A549 (cell line): ENCODE results near the gene CERS2. TPM values are rescaled to one million over a fixed set of nuclear protein-coding genes. Genes with fewer than 3 reads are reported as not detected.

Experiments
- ATAC-seq, 2 experiments: fragments of 200-7000 bp in 1 of 2; fragments of >200 bp in 1 of 2; cut with Nextera tagmentation in 1 of 2; cut with Tn5 transposase in 1 of 2; 3 replicates each; pipeline versions ENCODE4 v1.8.0 to v1.9.1; 2018 to 2020; ENCODE audit warnings: mild to moderate bottlenecking in 1 of 2, moderate library complexity in 1 of 2
- CTCF ChIA-PET: fragments of 300-600 bp; sonication (Branson Sonifier 250); formaldehyde crosslinking; extraction: SDS; loops from one replicate; lab custom pipeline; 2021; ENCODE audit warnings: antibody characterized with exemption, inconsistent platforms; lab: Yijun Ruan, JAX
- POLR2A ChIA-PET: fragments of 350-600 bp; formaldehyde crosslinking; extraction: SDS; loops from one replicate; lab custom pipeline; 2021; ENCODE audit warnings: antibody characterized with exemption, inconsistent platforms; lab: Yijun Ruan, JAX
- DNase-seq, 2 experiments: peaks; one replicate each; pipeline versions ENCODE4 v3.0.0 to v3.0.0-alpha.2; 2011 to 2016; ENCODE audit warnings: low read depth in 1 of 2, low spot score in 1 of 2
- FAIRE-seq: peaks from 2 replicates; lab custom pipeline; 2011; peaks lifted over from hg19 to GRCh38; lab: Jason Lieb, UNC
- H3K27ac ChIP-seq, 2 experiments: fragments of >200 bp; sonication (Bioruptor Twin); formaldehyde crosslinking; 3 replicates each; pipeline ENCODE4 v1.5.1; 2016 to 2017
- H3K4me1 ChIP-seq: fragments of >200 bp; sonication (Bioruptor Twin); formaldehyde crosslinking; 3 replicates; pipeline ENCODE4 v1.6.1; 2016
- H3K4me2 ChIP-seq: fragments of >200 bp; sonication (Bioruptor Twin); formaldehyde crosslinking; 3 replicates; pipeline ENCODE4 v1.6.1; 2016
- H3K4me3 ChIP-seq: fragments of >200 bp; sonication (Bioruptor Twin); formaldehyde crosslinking; 3 replicates; pipeline ENCODE4 v1.5.1; 2016
- H3K9me3 ChIP-seq: fragments of >200 bp; sonication (Bioruptor Twin); formaldehyde crosslinking; 3 replicates; pipeline ENCODE4 v1.6.1; 2016
- EHF ChIP-seq: fragments of 250-450 bp; sonication (Bioruptor Pico); IDR thresholded peaks from 2 replicates; pipeline ENCODE4 v1.5.0; 2020; ENCODE audit warnings: mild to moderate bottlenecking
- ESRRA ChIP-seq: fragments of 150-350 bp; IDR thresholded peaks from 2 replicates; pipeline ENCODE4 v1.6.1; 2014; ENCODE audit warnings: mild to moderate bottlenecking, low read length, borderline replicate concordance
- FOSB ChIP-seq: fragments of 250-450 bp; sonication (Bioruptor Pico); IDR thresholded peaks from 2 replicates; pipeline ENCODE4 v1.5.0; 2020; ENCODE audit warnings: mild to moderate bottlenecking, moderate library complexity
- FOSL2 ChIP-seq, 2 experiments: fragments of 450-650 bp in 1 of 2; fragments of >200 bp in 1 of 2; sonication (Bioruptor Twin) in 1 of 2; formaldehyde crosslinking; IDR thresholded peaks; 2 replicates each; pipeline versions ENCODE4 v1.5.0 to v1.6.1; 2016 to 2020; ENCODE audit warnings: mild to moderate bottlenecking in 1 of 2, moderate library complexity in 1 of 2
- HOXB5 ChIP-seq: fragments of 250-450 bp; sonication (Bioruptor Pico); IDR thresholded peaks from 2 replicates; pipeline ENCODE4 v1.5.0; 2020; ENCODE audit warnings: mild to moderate bottlenecking, moderate library complexity
- JUN ChIP-seq, 2 experiments: fragments of >200 bp; sonication (Bioruptor Twin); formaldehyde crosslinking; IDR thresholded peaks; 2 replicates in 1 of 2; 3 replicates in 1 of 2; pipeline ENCODE4 v1.6.1; 2016 to 2017
- MAX ChIP-seq: IDR thresholded peaks from 2 replicates; pipeline ENCODE4 v1.6.1; 2012
- MAZ ChIP-seq: fragments of 150-350 bp; IDR thresholded peaks from 2 replicates; pipeline ENCODE4 v1.6.1; 2014; ENCODE audit warnings: antibody characterized with exemption, low read depth, low read length, borderline replicate concordance
- POLR2AphosphoS2 ChIP-seq: conservative IDR thresholded peaks from 2 replicates; pipeline ENCODE4 v1.6.1; 2012; ENCODE audit warnings: low read length, improper control_type of control experiment, inconsistent platforms
- REST ChIP-seq: fragments of 200-600 bp; sonication (generic); IDR thresholded peaks from 2 replicates; pipeline ENCODE4 v1.6.1; 2016; ENCODE audit warnings: antibody characterized with exemption, mild to moderate bottlenecking, moderate library complexity
- ZFP36 ChIP-seq: fragments of 450-650 bp; IDR thresholded peaks from 2 replicates; pipeline ENCODE4 v1.6.1; 2014; ENCODE audit warnings: borderline replicate concordance; ENCODE audit not compliant: partially characterized antibody
- ZNF302 ChIP-seq: fragments of 250-450 bp; sonication (Bioruptor Pico); IDR thresholded peaks from 2 replicates; pipeline ENCODE4 v1.9.0; 2021; ENCODE audit warnings: inconsistent platforms, mild to moderate bottlenecking, moderate library complexity
- whole genome bisulfite sequencing: methylation state at CpG from one replicate; pipeline ENCODE4 v1.1.6; 2017; ENCODE audit errors: missing lambda C conversion rate; 5-methylcytosine and 5-hydroxymethylcytosine counted together
- polyA plus RNA-seq, 4 experiments: library from polyadenylated mRNA; depleted of rRNA in 3 of 4; stranded (reverse); fragments of >200 nt; fragmentation: RNase III in 1 of 4; extraction: RNeasy Plus Mini Kit Qiagen cat#74134 plus additional on column Dnase treatment in 1 of 4; gene quantifications; 2 replicates in 3 of 4; 3 replicates in 1 of 4; pipeline ENCODE4 v1.2.3, GENCODE V29; 2011 to 2017
- TF ChIP-seq, protein P1 (sequence below): IDR thresholded peaks from 2 replicates; pipeline ENCODE4 v1.6.1; 2012
- TF ChIP-seq, protein P2 (sequence below): fragments of >200 bp; sonication (Bioruptor Twin); formaldehyde crosslinking; IDR thresholded peaks from 3 replicates; pipeline ENCODE4 v1.5.1; 2016

Gene CERS2
- polyA plus RNA-seq, 2 of the 4 experiments (the other 2 are of a cell fraction): 196 to 356 TPM

DNA sequence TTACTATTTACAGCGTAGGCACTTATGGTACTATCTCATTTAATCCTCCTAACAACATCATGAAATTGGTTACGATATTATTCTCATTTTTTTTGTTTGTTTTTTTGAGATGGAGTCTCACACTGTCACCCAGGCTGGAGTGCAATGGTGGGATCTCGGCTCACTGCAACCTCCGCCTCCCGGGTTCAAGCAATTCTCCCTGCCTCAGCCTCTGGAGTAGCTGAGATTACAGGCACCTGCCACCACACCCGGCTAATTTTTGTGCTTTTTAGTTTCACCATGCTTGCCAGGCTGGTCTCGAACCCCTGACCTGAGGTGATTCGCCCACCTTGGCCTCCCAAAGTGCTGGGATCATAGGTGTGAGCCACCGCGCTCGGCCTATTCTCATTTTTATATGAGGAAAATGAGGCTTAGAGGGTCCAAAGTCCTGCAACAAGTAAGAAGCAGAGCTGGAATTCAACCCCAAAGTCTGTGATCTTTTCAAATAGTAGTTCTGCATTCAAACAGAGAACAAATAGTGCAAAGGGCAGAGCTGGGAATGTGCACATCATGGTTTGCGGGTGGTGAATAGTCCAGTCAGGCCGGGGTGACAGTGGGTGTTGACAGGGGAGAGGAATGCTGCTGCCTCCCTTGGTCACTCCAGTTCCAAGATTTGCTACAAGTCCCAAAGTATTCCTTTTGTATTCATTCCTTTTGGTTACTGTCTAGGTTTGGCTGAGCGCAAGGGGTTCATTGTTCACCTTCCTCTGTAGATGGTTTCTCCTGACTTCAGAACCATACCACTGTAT is 38.2 kb upstream of the CERS2 start:
- H3K9me3 ChIP-seq: no peaks in the 10 kb centered on the region
- DNase-seq (no peak), ATAC-seq (no peak), FAIRE-seq (no peak)
- no peak overlapping the region; a peak in 1 of 6 replicates for H3K27ac ChIP-seq
- peaks cover 34% of the 10 kb centered on the region for H3K4me1 ChIP-seq
- ChIA-PET POLR2A (no interaction called here), CTCF (interaction anchor here (1.2 to 2.4 kb wide), 2 partner anchors 12 to 33 kb away, joined by 3 to 14 read pairs; no protein-coding TSS in a partner anchor)
- H3K4me2 ChIP-seq: peak overlapping the region; percentile 5; the same call in 1 of the 3 replicates
- no peak for TF ChIP-seq HOXB5 (CRISPR knock-in tag)
- TF ChIP-seq, protein P1, sequence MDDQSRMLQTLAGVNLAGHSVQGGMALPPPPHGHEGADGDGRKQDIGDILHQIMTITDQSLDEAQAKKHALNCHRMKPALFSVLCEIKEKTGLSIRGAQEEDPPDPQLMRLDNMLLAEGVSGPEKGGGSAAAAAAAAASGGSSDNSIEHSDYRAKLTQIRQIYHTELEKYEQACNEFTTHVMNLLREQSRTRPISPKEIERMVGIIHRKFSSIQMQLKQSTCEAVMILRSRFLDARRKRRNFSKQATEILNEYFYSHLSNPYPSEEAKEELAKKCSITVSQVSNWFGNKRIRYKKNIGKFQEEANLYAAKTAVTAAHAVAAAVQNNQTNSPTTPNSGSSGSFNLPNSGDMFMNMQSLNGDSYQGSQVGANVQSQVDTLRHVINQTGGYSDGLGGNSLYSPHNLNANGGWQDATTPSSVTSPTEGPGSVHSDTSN: no peak
- no peak for TF ChIP-seq EHF (CRISPR knock-in tag)
- H3K4me3 ChIP-seq: no peak overlapping the region
- 78% methylated on average over 14 of the region's 14 CpGs for WGBS

DNA sequence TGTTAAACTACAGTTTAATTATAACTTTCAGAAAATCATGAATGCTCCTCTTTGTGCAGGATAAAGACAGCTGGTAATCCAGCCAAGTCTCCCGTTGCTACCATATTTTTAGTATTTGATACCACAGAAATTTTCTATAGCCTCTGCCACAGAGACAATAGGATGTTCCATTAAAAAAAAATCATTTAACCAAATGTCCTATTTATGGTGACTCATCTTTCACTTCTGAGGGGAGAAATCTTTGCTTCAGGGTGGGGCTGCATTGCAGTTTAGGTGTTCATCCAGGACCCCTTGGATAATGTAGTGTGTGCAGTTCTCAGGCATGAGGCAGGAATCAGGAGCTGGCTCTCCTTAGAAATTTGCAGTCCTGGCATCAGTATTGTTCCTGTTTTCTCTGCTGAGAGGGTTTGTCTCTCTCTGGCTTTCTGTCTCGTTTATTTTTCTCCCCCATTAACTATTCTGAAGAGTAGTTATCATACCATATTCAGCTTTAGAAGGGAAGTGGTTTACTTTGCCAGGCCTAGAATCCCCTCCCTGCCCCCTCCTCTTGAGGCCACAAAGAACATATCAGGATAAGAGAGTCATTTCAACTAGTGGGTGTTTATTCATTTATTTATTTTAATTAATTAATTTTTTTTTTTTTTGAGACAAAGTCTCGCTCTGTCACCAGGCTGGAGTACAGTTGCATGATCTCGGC is 36.7 kb upstream of the CERS2 start:
- FAIRE-seq: no peak
- Histone ChIP-seq H3K4me2 (peak overlapping the region; percentile 9; the same call in 1 of the 3 replicates), H3K4me1 (peaks cover 45% of the 10 kb centered on the region), H3K9me3 (no peaks in the 10 kb centered on the region), H3K4me3 (no peak overlapping the region), H3K27ac (no peak overlapping the region)
- 70% methylated on average over 4 of the region's 4 CpGs for WGBS
- ChIA-PET POLR2A (no interaction called here), CTCF (interaction anchor here (0.9 to 2.4 kb wide), 5 partner anchors 14 to 144 kb away, joined by 3 to 14 read pairs (median 3); partner anchors contain the start of genes C1orf56, CDC42SE1 and MLLT11)
- no peak for DNase-seq
- ATAC-seq: no peak
- TF ChIP-seq FOSL2 (IDR thresholded peaks at IDR 0.05) (no peak), FOSL2 (CRISPR knock-in tag; IDR thresholded peaks at IDR 0.05) (peak; percentile 52)
- TF ChIP-seq, protein P2, sequence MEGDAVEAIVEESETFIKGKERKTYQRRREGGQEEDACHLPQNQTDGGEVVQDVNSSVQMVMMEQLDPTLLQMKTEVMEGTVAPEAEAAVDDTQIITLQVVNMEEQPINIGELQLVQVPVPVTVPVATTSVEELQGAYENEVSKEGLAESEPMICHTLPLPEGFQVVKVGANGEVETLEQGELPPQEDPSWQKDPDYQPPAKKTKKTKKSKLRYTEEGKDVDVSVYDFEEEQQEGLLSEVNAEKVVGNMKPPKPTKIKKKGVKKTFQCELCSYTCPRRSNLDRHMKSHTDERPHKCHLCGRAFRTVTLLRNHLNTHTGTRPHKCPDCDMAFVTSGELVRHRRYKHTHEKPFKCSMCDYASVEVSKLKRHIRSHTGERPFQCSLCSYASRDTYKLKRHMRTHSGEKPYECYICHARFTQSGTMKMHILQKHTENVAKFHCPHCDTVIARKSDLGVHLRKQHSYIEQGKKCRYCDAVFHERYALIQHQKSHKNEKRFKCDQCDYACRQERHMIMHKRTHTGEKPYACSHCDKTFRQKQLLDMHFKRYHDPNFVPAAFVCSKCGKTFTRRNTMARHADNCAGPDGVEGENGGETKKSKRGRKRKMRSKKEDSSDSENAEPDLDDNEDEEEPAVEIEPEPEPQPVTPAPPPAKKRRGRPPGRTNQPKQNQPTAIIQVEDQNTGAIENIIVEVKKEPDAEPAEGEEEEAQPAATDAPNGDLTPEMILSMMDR: no peak

DNA sequence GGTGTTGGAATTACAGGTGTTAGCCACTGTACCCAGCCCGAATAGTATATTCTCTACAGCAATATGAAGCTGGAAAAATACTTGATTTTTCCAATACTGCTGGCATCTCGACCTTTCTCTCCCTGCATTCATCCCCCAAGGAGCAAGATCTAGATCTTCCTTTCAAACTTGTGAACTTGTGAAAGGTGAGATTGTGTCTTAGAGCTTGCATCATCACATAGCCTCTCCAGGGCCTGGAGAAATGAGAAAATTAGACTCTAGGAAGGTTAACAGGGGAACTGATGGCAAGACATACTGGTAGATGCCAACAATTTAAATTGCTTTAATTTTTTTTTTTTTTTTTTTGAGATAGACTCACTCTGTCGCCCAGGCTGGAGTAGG is 35.7 kb upstream of the CERS2 start:
- ChIA-PET CTCF (interaction anchor here (0.6 to 1.6 kb wide), 4 partner anchors 17 to 615 kb away, joined by 3 to 4 read pairs (median 4); partner anchors contain the start of gene C1orf56), POLR2A (no interaction called here)
- Histone ChIP-seq H3K4me2 (no peak overlapping the region), H3K4me3 (no peak overlapping the region), H3K9me3 (no peaks in the 10 kb centered on the region)
- ATAC-seq: no peak
- DNase-seq: no peak
- FAIRE-seq: no peak
- TF ChIP-seq EHF (CRISPR knock-in tag): no peak
- TF ChIP-seq ESRRA: no peak
- no peak for TF ChIP-seq ZNF302 (CRISPR knock-in tag)
- TF ChIP-seq FOSB (CRISPR knock-in tag): no peak
- TF ChIP-seq POLR2AphosphoS2: no peak
- TF ChIP-seq, protein P1: no peak
- no peak for TF ChIP-seq REST
- no peak for TF ChIP-seq JUN (IDR thresholded peaks at IDR 0.05)
- TF ChIP-seq MAZ: no peak
- no peak for TF ChIP-seq ZFP36
- TF ChIP-seq MAX: no peak
- TF ChIP-seq, all 56 proteins: peak for 0
- Histone ChIP-seq H3K27ac (no peak overlapping the region), H3K4me1 (peaks cover 53% of the 10 kb centered on the region)
- 81% methylated on average over 3 of the region's 3 CpGs for WGBS
